DMS114 treated with DMSO at 0.1 percent for 48 hours (cell line): ENCODE results near the gene PLB1.

Experiments used
- DNase-seq: peaks from one replicate; lab custom pipeline; 2025; ENCODE audit not compliant: unreplicated experiment; lab: John Stamatoyannopoulos, UW

The PLB1 gene, protein sequence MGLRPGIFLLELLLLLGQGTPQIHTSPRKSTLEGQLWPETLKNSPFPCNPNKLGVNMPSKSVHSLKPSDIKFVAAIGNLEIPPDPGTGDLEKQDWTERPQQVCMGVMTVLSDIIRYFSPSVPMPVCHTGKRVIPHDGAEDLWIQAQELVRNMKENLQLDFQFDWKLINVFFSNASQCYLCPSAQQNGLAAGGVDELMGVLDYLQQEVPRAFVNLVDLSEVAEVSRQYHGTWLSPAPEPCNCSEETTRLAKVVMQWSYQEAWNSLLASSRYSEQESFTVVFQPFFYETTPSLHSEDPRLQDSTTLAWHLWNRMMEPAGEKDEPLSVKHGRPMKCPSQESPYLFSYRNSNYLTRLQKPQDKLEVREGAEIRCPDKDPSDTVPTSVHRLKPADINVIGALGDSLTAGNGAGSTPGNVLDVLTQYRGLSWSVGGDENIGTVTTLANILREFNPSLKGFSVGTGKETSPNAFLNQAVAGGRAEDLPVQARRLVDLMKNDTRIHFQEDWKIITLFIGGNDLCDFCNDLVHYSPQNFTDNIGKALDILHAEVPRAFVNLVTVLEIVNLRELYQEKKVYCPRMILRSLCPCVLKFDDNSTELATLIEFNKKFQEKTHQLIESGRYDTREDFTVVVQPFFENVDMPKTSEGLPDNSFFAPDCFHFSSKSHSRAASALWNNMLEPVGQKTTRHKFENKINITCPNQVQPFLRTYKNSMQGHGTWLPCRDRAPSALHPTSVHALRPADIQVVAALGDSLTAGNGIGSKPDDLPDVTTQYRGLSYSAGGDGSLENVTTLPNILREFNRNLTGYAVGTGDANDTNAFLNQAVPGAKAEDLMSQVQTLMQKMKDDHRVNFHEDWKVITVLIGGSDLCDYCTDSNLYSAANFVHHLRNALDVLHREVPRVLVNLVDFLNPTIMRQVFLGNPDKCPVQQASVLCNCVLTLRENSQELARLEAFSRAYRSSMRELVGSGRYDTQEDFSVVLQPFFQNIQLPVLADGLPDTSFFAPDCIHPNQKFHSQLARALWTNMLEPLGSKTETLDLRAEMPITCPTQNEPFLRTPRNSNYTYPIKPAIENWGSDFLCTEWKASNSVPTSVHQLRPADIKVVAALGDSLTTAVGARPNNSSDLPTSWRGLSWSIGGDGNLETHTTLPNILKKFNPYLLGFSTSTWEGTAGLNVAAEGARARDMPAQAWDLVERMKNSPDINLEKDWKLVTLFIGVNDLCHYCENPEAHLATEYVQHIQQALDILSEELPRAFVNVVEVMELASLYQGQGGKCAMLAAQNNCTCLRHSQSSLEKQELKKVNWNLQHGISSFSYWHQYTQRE (N-terminal part only)

DNA sequence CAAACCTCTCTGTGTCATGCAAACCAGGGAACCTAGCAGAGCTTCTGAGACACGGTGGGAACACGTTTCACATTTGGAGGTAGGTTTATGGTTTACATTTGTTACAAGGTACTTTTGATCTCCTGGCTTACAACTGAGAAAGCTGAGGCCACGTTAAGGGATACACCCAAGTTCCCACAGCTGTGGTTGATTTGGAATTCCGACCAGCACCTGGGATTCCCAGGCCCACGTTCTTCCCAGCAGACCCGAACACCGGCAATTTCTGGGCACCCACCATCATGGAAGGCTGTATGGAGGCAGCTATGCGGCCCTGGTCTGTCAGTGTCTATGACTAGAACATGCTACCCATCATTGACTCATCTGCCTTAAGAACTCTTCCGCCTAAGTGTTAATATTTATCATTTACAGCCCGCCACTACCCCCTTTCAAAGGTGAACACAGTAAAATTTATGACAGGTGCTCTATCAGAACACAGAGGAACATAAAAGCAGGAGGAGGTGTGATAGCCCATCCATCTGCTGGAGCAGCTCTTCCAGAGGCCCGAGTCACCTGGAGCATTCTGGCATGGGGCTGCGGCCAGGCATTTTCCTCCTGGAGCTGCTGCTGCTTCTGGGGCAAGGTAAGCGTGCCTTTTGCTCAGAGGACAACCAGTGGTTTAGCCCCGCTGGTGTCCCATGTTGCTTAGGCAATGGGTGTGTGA lies at the start of gene PLB1:
PLB1 (plus strand) TSS at position 510 of the 700 bp plus-strand sequence; CDS start at position 565, 55 bp downstream.
- DNase-seq, result no peak

DNA sequence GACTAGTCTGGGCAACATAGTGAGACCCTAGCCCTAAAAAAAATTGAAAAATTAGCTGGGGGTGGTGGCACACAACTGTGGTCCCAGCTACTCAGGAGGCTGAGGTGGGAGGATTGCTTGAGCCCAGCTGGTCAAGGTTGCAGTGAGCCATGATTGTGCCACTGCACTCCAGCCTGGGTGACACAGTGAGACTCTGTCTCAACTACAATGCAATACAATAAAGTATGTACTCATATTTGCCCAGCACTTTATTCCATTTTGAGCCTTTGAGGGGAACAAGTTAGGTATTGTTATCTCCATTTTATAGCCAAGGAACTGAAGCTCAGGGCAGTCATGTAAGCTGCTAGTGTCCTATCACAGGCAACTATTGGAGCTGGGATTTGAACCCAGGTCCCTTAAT lies 49.3 kb upstream of the PLB1 start:
- DNase-seq, result no peak

DNA sequence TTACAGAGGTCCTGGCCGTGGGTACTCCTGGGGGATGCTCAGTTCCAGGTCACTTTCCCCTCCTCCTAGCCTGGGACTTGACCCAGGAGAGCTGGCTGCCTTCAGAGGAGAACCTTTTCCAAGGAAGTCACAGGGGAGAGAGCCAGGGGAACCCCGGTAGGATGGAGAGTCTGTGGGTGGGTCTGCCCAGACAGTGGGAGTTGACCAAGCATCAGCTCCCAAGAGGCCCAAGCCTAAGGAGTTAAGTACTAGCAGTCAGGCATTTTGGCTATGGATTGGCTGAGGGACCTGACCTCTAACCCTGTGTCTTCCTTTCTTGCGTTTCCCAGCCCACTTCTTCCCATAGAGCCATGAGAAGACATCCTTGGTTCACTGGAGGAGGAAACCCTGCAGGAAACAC lies 48.8 kb upstream of the PLB1 start:
- DNase-seq, result no peak

DNA sequence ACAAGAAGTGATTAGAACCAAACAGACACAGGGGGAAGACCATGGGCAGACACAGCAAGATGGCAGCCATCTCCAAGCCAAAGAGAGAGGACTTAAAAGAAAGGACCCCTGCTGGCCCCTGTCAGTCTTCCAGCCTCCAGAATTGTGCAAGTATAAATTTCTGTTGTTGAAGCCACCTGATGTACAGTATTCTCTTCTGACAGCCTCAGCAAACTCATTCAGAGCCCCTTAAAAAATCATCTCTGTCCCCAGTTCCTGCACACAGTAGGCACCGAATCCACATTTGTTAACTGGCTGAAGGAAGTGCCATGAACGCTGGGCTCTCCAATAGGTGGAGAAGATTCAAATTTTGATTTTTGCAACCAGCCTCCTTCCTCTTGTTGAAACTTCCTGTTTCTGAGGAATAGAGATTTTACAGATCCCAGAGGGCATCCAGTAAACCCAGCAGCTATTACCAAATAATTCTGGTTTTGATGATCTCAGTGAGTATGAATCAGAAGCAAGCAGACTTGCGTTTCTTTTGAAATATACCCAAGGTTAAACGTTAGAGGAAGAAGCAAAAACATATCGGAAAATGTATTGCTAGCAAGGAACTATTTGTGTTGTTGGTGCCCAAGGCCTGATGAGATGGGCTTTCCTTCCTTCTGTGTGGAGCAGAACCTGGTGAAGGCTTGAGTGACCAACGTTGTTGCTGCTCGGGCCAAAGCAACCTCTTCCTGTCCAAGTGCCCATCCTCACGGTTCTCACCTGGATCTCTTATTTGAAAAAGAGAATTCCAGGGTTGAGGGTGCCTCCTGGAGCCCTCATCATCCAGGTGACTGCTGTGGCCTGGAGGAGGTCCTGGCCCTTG lies 47.7 kb upstream of the PLB1 start:
- DNase-seq, result no peak

DNA sequence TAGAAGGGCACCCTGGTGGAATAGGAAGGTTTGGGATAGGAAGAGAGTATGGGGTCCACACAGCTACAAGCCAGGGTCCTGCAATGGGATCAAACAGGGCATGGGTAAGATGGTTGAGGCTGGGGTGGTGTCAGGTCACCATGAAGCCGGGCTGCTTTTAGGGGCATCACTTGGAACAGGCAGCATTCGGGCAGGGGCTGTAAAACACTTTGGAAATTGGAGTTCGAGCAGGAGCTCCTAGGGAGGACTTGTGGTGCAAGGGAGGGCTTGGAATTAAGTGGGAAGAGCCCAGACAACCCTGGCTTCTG lies 47.1 kb upstream of the PLB1 start:
- DNase-seq, result no peak

DNA sequence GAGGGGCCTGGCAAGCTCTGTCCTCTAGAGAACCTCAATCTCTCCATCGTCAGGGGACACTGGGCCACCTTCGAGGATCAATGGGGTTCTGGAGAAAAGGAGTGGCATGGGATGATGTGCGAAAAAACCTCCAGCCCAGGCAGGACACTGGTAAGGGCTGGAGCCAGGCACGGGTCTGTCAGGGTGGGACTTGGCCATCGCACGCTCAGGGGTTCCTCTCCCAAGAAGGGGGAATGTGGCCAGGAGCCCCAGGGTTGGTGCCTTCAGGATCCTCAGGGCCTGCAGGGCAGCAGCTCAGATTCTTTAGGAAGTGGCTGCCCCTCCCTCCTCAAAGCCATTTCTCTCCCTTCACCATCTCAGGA lies 46.8 kb upstream of the PLB1 start:
- DNase-seq, result no peak

DNA sequence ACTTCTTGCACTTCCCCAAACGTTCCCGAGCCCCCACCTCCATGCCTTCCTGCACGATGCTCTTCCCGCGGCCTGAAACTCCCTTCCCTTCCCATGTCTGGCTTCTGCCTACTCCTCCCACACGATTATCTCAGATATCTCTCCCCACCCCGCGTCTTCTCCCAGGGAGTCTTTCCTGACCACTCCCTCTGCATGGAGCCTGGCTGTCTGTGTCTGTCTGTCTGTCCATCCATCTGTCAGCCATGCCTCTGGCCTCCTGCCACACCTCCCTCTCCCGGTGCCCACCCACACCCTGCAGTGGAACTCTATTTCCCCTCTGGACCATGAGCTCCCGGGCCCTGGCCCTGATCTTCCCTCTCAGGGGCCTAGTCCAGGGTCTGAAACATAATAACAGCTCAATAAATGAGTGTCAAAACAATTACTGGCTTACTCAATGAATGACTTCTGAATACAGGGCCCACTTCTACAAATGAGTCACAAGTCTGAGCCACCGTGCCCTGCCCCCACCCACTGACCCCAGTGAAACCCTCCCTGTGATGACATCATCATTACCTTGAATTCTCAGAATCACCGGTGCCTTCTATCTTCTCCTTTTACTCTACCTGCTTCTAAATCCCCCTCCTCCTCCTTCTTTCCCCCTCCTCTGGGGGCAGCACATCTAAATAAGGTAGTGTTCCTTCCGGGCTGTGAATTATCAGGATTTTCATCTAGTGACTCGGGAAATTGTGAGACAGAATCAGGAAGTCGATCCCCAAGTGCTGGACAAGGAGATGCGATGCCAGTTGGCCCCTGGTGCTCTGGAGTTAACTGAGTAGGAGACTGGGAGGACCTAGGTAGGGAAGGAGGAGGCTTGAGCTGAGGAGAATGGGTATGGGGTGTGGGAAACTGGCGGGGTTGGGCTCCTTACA lies 46.1 kb upstream of the PLB1 start:
- no peak for DNase-seq

DNA sequence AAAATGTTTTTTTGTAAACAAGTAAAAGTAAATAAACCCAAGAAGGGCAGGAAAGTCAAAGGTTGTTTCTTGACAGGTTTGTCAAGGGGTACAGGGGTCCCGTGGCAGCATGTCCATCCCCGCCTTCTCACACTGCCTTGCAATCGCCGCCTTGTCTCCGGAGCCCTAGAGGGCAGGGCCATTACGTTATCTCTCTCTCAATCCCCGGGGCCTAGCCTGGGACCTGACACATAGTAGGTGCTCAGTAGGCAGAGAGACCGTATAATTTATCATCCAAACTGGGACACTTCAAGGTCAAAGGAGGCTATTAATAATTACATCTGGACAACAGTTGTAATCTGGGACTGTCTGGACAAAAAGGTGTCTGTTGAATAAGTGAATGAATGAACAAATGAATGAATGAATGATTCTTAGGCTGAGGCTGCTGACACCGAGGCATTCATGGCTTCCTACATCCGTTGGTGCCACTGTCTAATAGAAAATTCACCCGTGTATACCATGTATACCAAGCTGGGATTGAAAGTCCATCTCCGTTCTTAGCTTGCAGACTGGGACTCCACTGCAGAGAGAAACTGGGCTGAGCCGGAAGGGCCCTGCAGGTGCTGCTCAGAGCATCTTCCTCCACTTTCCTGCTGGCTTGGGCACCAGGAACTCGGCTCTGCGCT lies 44.8 kb upstream of the PLB1 start:
- no peak for DNase-seq

DNA sequence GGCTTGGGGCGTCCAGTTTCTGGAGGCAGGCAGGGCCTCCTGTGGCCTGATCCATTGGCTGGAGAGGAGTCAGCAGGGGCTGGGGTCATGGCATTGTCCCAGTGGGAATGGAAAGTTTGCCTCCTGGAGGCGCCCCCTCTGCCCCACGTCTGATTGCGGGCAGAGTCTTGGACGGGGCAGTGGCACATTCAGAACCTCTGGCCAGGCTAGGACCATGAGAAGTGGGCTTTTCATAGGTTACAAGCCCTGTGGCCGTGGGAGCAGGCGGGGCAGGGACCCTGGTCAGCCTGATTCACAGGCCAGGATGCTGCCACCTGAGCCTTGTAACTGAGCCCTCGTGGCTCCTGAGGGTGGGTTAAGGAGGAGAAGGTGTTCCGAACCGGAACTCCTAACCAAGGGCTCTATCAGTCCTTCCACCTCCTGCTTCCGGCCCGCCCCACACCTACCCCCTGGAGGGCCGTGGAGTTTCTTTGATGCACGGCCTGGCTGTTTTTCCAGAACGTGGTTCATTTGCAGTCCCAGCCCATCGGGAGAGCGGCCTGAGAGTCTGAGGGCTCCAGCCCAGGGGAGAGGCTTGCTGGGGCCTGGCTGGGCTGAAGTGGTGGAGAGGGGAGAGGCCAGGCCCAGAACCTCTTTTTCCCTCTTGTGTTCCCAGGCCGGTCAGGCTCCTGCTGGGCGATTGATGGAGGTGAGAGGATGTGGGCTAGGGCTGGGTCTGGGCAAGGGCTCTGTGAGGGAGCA lies 43.9 kb upstream of the PLB1 start:
- DNase-seq, result no peak

DNA sequence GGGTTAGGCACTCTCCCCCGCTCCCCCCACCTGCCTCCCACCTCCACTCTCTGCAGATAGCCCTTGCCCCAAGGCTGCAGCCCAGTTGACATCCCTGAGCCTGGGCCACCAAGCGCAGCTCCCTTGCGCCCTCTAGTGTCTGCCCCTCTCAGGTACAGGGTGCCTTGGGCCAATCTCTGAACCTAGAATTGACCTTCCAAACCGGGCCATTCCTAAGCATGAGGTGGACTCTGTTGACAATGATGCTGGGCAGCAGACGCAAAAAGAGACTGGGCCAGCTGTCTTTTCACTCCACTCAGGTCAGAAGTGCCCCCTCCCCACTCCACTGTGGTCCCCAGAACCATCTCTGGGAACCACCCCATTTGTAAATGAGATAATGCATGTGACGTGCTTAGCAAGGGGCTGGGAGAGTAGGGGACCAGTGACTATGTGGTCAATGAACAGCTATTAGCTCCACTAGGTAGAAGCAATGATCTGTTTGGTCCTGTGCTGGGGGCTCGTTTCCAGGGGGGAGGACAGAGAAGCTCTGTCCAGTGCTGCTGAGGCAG lies 43.3 kb upstream of the PLB1 start:
- DNase-seq, result no peak

DNA sequence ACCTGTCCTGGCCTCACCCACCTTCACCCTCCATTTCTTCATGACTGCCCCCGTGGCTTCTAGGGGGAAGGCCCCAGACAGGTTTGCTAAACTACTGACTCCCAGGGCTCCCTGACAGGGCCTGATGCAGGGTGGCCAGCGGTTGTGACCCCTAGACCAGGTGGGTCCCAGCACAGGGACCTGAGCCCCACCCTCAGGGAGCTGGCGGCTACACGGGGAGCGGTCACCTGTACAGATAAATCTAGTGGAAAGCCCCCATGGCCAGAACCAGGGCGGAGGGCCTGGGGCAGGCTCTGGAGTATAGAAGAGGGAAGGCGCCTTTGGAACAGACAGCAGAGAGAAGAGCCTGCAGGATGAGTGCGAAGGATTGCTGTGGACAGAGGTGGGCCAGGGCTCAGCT lies 42.5 kb upstream of the PLB1 start:
- DNase-seq, result no peak

DNA sequence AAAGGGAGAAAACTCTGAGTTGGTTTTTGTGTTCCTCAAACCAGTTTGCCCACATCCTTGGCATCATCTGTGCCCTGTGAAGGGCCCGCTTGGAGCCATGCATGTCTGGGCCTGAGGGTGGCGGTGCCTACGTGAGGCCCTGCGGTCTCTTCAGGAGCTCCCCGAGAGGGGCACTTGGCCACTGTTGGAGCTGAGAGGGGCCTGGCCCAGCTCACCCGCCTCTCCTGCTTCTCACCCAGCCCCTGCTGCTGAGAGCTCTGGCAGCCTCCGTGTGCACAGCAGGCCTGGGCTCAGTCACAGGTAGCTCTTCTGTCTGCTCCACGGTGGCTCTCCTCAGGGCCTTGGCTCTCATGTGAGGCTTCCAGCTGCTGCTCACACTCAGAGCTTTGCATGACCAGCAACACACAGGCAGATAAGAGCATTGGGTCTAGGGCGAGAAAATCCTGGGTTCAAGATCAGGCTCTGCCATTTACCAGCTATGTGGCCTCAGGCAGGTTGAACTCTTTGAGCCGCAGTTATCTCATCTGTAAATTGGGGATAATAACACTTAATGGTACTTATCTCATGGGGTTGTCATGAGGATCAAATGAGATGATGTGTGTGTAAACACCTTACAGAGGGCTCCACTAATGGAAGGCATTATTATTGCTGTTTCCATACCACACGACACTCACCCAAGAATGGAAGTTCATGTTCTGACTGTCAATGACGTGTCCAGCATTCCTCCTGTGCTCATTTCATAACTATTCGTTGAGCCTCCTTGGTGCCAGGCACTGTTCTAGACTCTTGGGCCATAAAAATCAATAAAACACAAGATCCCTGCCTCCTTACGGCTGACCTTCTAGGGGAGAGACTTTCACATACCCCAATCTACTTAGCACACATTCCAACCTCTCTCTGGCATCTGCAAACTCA lies 41.6 kb upstream of the PLB1 start:
- DNase-seq, result no peak

DNA sequence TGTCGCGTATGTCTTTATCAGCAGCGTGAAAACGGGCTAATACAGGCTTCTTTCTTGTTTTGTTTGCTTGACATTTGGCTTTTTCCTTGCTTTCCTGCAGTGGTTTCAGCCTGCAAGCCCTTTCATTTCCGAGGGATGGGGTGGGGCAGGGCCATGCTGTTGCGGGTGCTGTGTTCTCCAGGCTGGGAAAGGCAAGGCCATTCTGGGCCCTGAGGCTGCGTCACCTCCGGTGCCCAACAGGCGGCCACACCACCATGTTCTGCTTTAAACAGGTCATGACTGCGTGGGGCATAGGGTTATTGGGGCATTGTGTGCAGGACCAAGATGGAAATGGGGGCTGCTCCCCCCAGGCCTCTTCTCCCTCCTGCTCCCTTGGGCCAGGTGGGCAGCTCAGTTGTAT lies 38.6 kb upstream of the PLB1 start:
- DNase-seq, result no peak

DNA sequence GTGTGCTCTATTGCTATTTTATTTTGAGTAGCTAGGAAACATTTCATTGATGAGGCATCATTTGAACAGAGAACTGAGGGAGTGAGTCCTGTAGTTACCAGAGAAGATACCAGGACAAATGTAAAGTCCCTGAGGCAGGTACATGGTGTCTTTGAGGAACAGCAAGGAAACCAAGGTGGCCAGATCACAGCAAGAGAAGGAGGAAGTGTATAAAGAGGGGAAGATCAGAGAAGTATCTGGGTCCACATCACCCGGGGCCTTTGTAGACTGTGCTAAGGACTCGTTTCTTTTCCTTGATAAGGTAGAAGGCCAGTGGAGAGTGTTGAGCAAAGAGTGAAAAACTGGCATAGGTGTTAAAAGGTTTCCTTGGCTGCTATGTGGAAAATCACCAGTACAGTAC lies 34.8 kb upstream of the PLB1 start:
- no peak for DNase-seq

DNA sequence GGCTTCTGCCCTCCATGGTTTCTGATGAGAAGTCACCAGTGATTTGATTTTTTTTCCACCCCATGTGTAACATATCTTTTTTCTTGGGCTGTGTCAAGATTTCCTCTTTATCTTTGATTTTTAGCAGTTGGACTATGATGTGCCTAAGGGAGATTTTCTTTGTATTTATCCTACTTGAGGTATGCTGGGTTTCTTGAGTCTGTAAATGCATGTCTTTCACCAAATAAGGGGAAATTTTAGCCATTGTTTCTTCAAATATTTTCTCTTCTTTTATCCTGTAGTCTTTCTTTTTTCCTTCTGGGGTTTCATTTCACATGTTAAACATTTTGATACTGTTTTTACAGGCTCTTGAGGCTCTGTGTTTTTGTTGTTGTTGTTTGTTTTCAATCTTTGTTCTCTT lies 33.7 kb upstream of the PLB1 start:
- no peak for DNase-seq

DNA sequence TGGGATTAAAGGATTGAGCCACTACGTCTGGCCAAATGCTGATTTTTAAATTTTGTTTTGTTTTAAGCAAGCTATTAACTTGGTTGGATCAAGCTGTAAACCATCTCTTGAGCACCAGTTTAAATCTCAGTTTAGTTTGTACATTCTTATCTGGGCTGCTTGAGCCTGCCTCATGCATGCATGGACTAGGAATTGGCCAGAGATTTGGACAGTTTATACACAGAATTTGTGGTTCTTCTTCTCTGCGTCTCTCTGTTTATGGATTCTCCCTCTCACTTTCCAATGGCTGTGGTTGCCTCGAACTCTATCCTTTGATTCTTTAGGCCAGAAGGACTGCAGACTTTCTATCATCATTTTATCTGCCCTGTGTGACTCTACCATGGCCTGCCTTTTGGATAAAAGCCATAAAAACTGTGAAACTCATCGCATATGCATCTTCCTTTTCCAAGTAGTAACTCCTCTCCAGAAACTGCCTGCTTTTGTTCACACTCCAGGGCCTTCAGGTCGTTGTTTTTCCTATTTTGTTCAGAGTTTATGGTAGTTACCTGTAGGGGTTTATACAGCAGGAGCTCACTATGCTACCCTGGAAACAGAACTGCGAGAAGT lies 32.5 kb upstream of the PLB1 start:
- DNase-seq, result no peak
